ENCODE results near the gene TMC8.

- no peak for TF ChIP-seq CTCF (IDR thresholded peaks at IDR 0.05)
- TF ChIP-seq EP300 (IDR thresholded peaks at IDR 0.05), result no peak
- no peak for TF ChIP-seq POLR2AphosphoS5 (IDR thresholded peaks at IDR 0.05)
- no peak for TF ChIP-seq POLR2A (IDR thresholded peaks at IDR 0.05; ENCODE audit: low read depth)
These were observed 53.3 kb downstream of the TMC8 start for GRCh38 chr17:78183916-78184315.

All from esophagus muscularis mucosa (tissue), 4 donors.